Endothelial cell of umbilical vein (primary cell): Measurements from ENCODE around the gene CNTN2. TPM values are rescaled to one million over a fixed set of nuclear protein-coding genes. Genes with fewer than 3 reads are reported as not detected.

Experiments
- BruUV-seq: library from RNA; stranded (reverse); fragments of 400-500 nt; replicated peaks from 2 replicates; lab custom pipeline; 2021; lab: Mats Ljungman, UMichigan
- CTCF ChIA-PET: fragments of 300-600, 350-600 bp; sonication (Branson Sonifier 250); formaldehyde crosslinking; loops from one replicate; lab custom pipeline; 2021; ENCODE audit warnings: antibody characterized with exemption, inconsistent platforms; lab: Charles Lee
- POLR2A ChIA-PET: fragments of 300-600, 350-600 bp; sonication (Branson Sonifier 250); formaldehyde crosslinking; loops from one replicate; lab custom pipeline; 2021; ENCODE audit warnings: antibody characterized with exemption, inconsistent platforms; lab: Charles Lee
- DNase-seq: peaks from one replicate; pipeline ENCODE4 v3.0.0-alpha.2; 2011; ENCODE audit warnings: low read depth, low spot score
- FAIRE-seq: peaks from 2 replicates; lab custom pipeline; 2011; peaks lifted over from hg19 to GRCh38; lab: Jason Lieb, UNC
- H2AFZ ChIP-seq: 2 replicates; pipeline ENCODE4 v1.6.0; 2012; ENCODE audit warnings: low read depth, low read length, control low read depth, inconsistent platforms
- H3K27ac ChIP-seq: 2 replicates; pipeline ENCODE4 v1.5.1; 2011; ENCODE audit warnings: low read depth, mild to moderate bottlenecking, control low read depth, low read length, moderate library complexity; ENCODE audit not compliant: insufficient read depth
- H3K27me3 ChIP-seq, 2 experiments: 2 replicates each; pipeline versions ENCODE4 v1.6.0 to v1.6.1; 2011; ENCODE audit warnings: low read length in 2 of 2, mixed read lengths in 1 of 2; ENCODE audit not compliant: control insufficient read depth in 2 of 2, insufficient read depth in 2 of 2
- H3K36me3 ChIP-seq, 2 experiments: 2 replicates in 1 of 2; 3 replicates in 1 of 2; pipeline ENCODE4 v1.5.1; 2011; ENCODE audit warnings: low read length in 2 of 2, mild to moderate bottlenecking in 1 of 2, moderate library complexity in 1 of 2; ENCODE audit not compliant: control insufficient read depth in 2 of 2, insufficient read depth in 2 of 2; ENCODE audit errors: extremely low read depth in 1 of 2
- H3K4me1 ChIP-seq: 3 replicates; pipeline ENCODE4 v1.5.1; 2011; ENCODE audit warnings: mild to moderate bottlenecking, low read length; ENCODE audit not compliant: control insufficient read depth, insufficient read depth; ENCODE audit errors: extremely low read depth
- H3K4me2 ChIP-seq: 2 replicates; pipeline ENCODE4 v1.6.1; 2011; ENCODE audit warnings: low read length, control low read depth, mixed read lengths; ENCODE audit not compliant: insufficient read depth
- H3K4me3 ChIP-seq, 3 experiments: fragments of 200-600 bp in 1 of 3; sonication (generic), shearing (Covaris generic) in 1 of 3; replicated peaks in 1 of 3; 2 replicates each; pipeline ENCODE4 v1.5.1; 2011 to 2016; ENCODE audit warnings: control low read depth in 3 of 3, low read length in 3 of 3, mild to moderate bottlenecking in 2 of 3, inconsistent platforms in 1 of 3, low read depth in 1 of 3, moderate library complexity in 1 of 3; ENCODE audit not compliant: insufficient read depth in 1 of 3
- H3K79me2 ChIP-seq: 2 replicates; pipeline ENCODE4 v1.6.0; 2012; ENCODE audit warnings: low read length, inconsistent platforms; ENCODE audit not compliant: control insufficient read depth, insufficient read depth
- H3K9ac ChIP-seq: replicated peaks from 2 replicates; pipeline ENCODE3; 2011; ENCODE audit warnings: low read length, control low read depth; ENCODE audit not compliant: insufficient read depth; ENCODE audit errors: extremely low read depth
- H3K9me1 ChIP-seq: replicated peaks from 3 replicates; pipeline ENCODE4 v1.6.0; 2011; ENCODE audit warnings: mild to moderate bottlenecking, low read length; ENCODE audit not compliant: control insufficient read depth, insufficient read depth; ENCODE audit errors: extremely low read depth
- H3K9me3 ChIP-seq: replicated peaks from 2 replicates; pipeline ENCODE4 v1.5.1; 2012; ENCODE audit warnings: low read length, inconsistent platforms; ENCODE audit not compliant: control insufficient read depth, insufficient read depth
- H4K20me1 ChIP-seq: replicated peaks from 2 replicates; pipeline ENCODE3; 2011; ENCODE audit warnings: mild to moderate bottlenecking, low read length; ENCODE audit not compliant: control insufficient read depth, insufficient read depth; ENCODE audit errors: extremely low read depth
- EZH2 ChIP-seq: IDR thresholded peaks from 2 replicates; pipeline ENCODE4 v1.6.1; 2012; ENCODE audit warnings: borderline replicate concordance, low read depth, mild to moderate bottlenecking, moderate library complexity, low read length, inconsistent platforms; ENCODE audit not compliant: severe bottlenecking
- FOS ChIP-seq: IDR thresholded peaks from 2 replicates; pipeline ENCODE4 v1.6.1; 2011; ENCODE audit warnings: mild to moderate bottlenecking, low read length, moderate library complexity, borderline replicate concordance; ENCODE audit not compliant: insufficient read depth
- GATA2 ChIP-seq: IDR thresholded peaks from 2 replicates; pipeline ENCODE4 v1.7.0; 2011; ENCODE audit warnings: low read depth, mild to moderate bottlenecking, moderate library complexity, mixed read lengths, low read length; ENCODE audit not compliant: insufficient read length, insufficient read depth
- JUN ChIP-seq: IDR thresholded peaks from 2 replicates; pipeline ENCODE4 v1.6.1; 2011; ENCODE audit warnings: borderline replicate concordance, low read depth; ENCODE audit not compliant: insufficient read length, insufficient read depth
- MYC ChIP-seq: IDR thresholded peaks from one replicate; pipeline ENCODE4 v1.6.1; 2011; ENCODE audit warnings: mild to moderate bottlenecking, low read depth, low read length
- POLR2A ChIP-seq: IDR thresholded peaks from 2 replicates; pipeline ENCODE4 v1.6.1; 2012; ENCODE audit warnings: low read depth, mild to moderate bottlenecking, control low read depth, low read length
- POLR2AphosphoS5 ChIP-seq: IDR thresholded peaks from 2 replicates; pipeline ENCODE4 v1.6.1; 2012; ENCODE audit warnings: low read depth, mild to moderate bottlenecking, control low read depth, low read length, moderate library complexity; ENCODE audit not compliant: insufficient read depth
- dilution Hi-C: fragments of 300-500 bp; cut with MboI; formaldehyde crosslinking; loops from one replicate; pipeline ENCODE4 v1.15.0; 2019; ENCODE audit warnings: low sequenced_read_pairs; ENCODE audit not compliant: extremely low pct_ligation_motif_present
- intact Hi-C: fragments of 100-400 bp; cut with micrococcal nuclease; formaldehyde crosslinking; loops from one replicate; pipeline ENCODE4 v1.10.0; 2022
- polyA plus RNA-seq, 4 experiments: library from polyadenylated mRNA; depleted of rRNA in 3 of 4; stranded (reverse) in 3 of 4; unstranded in 1 of 4; fragments of >200 nt; gene quantifications; 2 replicates each; pipeline versions ENCODE4 v1.2.1 to v1.2.3, GENCODE V29; 2011 to 2012; ENCODE audit warnings: missing spikeins in 1 of 4
- total RNA-seq: library from RNA; stranded (reverse); gene quantifications from 2 replicates; pipeline ENCODE4 v1.2.3, GENCODE V29; 2021
- TF ChIP-seq, protein P1 (sequence below), 2 donors: IDR thresholded peaks; 1 replicate in 1 of 2; 2 replicates in 1 of 2; pipeline ENCODE4 v1.5.1; 2011; ENCODE audit warnings: low read length in 2 of 2, mild to moderate bottlenecking in 2 of 2, moderate library complexity in 2 of 2, control low read depth in 1 of 2, inconsistent platforms in 1 of 2, low read depth in 1 of 2; ENCODE audit not compliant: insufficient read depth in 1 of 2; ENCODE audit errors: extremely low read depth in 1 of 2
- TF ChIP-seq, protein P2 (sequence below): IDR thresholded peaks from 2 replicates; pipeline ENCODE4 v1.6.1; 2011; ENCODE audit not compliant: insufficient read depth, insufficient read length

Gene CNTN2
- total and polyA plus RNA-seq, 2 donors (not counting 3 experiments of a cell fraction or from before 2014, with no cell fraction given) = not detected

DNA sequence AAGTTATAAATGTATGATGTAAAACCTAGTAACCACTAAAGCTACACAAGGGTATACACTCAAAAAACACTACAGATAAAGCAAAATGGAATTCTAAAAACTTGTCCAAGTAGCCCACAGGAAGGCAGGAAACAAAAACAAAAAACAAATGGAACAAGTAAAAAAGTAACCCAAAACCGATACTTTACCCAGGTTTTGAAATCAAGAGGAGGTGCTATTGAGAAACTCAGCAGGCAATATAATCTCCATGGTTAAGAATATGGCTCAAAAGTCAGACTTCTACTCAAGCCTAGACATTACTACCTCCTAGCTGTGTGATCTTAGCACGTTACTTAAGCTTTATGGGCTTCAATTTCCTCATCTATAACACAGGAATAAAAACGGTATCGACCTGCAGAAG, 65.5 kb downstream of the CNTN2 start:
- intact Hi-C loops = no loop called here
- no peak overlapping the region for H2AFZ ChIP-seq
- FAIRE-seq (no peak), DNase-seq (no peak)
- no peak for TF ChIP-seq EZH2
- TF ChIP-seq POLR2AphosphoS5 = no peak
- no peak for TF ChIP-seq JUN
- TF ChIP-seq POLR2A = no peak
- TF ChIP-seq, protein P1, sequence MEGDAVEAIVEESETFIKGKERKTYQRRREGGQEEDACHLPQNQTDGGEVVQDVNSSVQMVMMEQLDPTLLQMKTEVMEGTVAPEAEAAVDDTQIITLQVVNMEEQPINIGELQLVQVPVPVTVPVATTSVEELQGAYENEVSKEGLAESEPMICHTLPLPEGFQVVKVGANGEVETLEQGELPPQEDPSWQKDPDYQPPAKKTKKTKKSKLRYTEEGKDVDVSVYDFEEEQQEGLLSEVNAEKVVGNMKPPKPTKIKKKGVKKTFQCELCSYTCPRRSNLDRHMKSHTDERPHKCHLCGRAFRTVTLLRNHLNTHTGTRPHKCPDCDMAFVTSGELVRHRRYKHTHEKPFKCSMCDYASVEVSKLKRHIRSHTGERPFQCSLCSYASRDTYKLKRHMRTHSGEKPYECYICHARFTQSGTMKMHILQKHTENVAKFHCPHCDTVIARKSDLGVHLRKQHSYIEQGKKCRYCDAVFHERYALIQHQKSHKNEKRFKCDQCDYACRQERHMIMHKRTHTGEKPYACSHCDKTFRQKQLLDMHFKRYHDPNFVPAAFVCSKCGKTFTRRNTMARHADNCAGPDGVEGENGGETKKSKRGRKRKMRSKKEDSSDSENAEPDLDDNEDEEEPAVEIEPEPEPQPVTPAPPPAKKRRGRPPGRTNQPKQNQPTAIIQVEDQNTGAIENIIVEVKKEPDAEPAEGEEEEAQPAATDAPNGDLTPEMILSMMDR (IDR thresholded peaks at IDR 0.05; ENCODE audit: extremely low read depth in 1 of 2, insufficient read depth in 1 of 2, low read depth in 1 of 2, low read length in 2 of 2) = no peak
- TF ChIP-seq MYC = no peak
- no peak for TF ChIP-seq FOS
- TF ChIP-seq GATA2 = no peak
- TF ChIP-seq, protein P2, sequence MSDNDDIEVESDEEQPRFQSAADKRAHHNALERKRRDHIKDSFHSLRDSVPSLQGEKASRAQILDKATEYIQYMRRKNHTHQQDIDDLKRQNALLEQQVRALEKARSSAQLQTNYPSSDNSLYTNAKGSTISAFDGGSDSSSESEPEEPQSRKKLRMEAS = no peak
- H3K27me3 ChIP-seq = no peaks in the 10 kb centered on the region
- H4K20me1 ChIP-seq = no peaks in the 10 kb centered on the region
- ChIA-PET POLR2A (no interaction called here), CTCF (interaction anchor here (2.4 kb wide), 1 partner anchor 47 kb away, joined by 21 read pairs; no protein-coding TSS in a partner anchor)
- no peak overlapping the region for H3K4me3 ChIP-seq
- no peaks in the 10 kb centered on the region for H3K9me1 ChIP-seq
- no peaks in the 10 kb centered on the region for H3K9me3 ChIP-seq
- H3K27ac ChIP-seq = no peak overlapping the region
- no peaks in the 10 kb centered on the region for H3K4me1 ChIP-seq
- peaks cover 12 to 16% of the 10 kb centered on the region in 2 experiments for H3K36me3 ChIP-seq
- H3K9ac ChIP-seq = no peak overlapping the region
- dilution Hi-C loops = no loop called here
- no TSS peak for BruUV-seq
- H3K4me2 ChIP-seq = no peak overlapping the region
- no peaks in the 10 kb centered on the region for H3K79me2 ChIP-seq
